PC-9 (cell line): ENCODE data around the gene SVEP1.

ENCODE experiments used
- CTCF ChIP-seq: fragments of 200-600 bp; sonication (generic); conservative IDR thresholded peaks from 2 replicates; pipeline ENCODE4 v1.6.1; 2017; ENCODE audit warnings: mixed run types, antibody characterized with exemption, mild to moderate bottlenecking, moderate library complexity
- EZH2 ChIP-seq: fragments of 200-600 bp; sonication (generic); IDR thresholded peaks from 2 replicates; pipeline ENCODE4 v1.8.0; 2017; ENCODE audit warnings: antibody characterized with exemption, low read depth

GRCh38 chr9:110332766-110333165 is 246.8 kb downstream of the SVEP1 start:
- TF ChIP-seq CTCF, result no peak
- TF ChIP-seq EZH2, result no peak
